ENCODE data around the gene GLIS1.

GLIS1 gene

DNA sequence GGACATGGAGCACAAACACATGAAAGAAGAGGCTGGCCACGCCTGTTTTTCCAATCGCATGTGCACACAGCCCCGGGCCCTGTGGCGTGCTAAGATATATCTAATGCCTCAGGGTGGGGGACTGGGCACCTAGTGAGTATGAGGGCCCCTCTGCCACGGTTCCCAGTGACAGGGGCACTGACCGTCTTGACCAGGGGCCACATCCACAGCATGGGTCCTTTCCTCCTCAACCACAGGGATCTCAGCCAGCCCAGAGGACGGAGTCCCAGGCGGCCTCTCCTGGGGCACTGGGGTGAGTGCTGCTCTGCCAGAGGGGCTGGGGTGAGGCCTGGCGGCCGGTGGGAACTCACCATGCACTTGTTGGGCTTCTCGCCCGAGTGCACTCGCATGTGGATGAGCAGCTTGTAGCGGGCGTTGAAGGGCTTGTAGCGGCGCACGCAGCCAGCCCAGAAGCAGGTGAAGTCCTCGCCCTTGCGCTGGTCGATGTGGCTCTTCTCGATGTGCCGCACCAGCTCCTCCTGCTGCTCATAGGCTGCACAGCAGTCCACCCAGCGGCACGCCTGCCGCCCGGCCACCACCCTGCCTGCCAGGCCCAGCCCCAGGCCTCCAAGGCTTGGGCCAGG lies 145.1 kb downstream of the GLIS1 start:
- no peak for DNase-seq (ENCODE audit: low read depth in 2 of 2)

- no peak for DNase-seq (ENCODE audit: low read depth in 2 of 2)
Observed at GRCh38 chr1:53592985-53593757, 145.8 kb downstream of the GLIS1 start.

GRCh38 chr1:53592521-53592982 lies 146.4 kb downstream of the GLIS1 start:
- no peak for DNase-seq (ENCODE audit: low read depth in 2 of 2)

- no peak for DNase-seq (ENCODE audit: low read depth in 2 of 2)
Observed at GRCh38 chr1:53591924-53592323, 147.0 kb downstream of the GLIS1 start.

DNA sequence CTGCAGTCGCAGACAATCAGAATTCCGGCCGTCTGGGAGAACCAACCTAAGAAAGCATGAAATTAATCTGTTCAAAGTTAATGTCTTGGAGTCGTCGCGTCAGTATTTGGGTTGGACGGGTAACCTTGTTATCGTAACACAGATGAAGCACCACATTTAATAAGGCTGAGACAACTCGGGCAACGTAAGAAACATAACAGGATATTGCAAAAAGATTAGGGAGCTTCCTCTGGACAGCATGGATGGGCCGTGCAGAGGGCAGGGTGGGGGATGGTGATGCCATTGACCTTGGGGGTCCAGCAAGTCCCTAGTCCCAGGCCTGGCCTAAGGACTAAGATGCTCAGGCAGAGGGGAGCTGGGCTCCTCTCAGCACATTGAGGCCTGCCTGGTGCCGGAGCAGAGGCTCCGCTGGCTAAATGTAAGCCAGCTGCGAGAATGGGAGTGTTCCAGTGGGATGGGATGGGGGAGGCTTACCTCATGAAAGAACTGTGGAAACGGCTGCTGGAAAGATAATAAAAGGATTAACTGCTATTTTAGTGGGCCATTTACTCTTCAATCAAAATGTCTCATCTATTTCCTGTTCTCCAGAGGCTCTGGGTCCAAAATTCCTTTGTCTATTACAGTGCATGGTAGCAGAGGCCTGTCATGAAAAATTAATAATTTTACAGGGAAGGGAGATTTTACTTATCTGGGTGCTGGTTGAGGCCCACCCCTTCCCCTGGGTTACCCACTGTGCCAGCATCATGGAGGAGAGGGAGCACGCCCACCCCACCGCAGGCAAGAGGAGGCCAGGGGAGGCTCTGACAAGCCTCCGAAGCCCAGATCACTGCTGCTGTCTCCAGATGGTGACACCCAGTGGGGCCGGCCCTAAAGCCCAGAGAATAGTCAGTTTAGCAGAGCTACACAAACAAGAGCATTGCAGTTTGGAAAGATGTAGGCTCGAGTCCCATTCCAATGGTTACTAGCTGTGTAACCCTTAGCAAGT lies 148.1 kb downstream of the GLIS1 start:
- peak; percentile 69 to 70 for DNase-seq (ENCODE audit: low read depth in 2 of 2)

DNA sequence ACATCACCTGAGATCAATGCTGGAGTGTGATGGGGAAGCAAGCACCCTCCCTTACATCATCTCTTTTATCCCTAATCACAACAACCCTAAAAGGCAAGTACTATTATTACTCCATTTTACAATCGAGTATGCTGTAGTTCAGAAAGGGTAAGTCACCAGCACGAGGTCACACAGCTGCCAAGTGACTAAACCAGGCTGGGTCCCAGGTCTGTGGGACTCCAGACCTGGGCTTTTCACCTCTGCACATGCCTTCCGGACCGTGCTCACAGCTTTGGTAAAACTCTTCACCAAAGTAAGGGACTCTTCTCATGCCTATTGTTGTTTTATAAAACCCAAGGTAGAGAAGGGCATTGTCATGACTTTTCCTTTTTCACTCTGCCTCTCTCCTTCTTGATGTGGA lies 148.9 kb downstream of the GLIS1 start:
- DNase-seq (ENCODE audit: low read depth in 2 of 2), result no peak

DNA sequence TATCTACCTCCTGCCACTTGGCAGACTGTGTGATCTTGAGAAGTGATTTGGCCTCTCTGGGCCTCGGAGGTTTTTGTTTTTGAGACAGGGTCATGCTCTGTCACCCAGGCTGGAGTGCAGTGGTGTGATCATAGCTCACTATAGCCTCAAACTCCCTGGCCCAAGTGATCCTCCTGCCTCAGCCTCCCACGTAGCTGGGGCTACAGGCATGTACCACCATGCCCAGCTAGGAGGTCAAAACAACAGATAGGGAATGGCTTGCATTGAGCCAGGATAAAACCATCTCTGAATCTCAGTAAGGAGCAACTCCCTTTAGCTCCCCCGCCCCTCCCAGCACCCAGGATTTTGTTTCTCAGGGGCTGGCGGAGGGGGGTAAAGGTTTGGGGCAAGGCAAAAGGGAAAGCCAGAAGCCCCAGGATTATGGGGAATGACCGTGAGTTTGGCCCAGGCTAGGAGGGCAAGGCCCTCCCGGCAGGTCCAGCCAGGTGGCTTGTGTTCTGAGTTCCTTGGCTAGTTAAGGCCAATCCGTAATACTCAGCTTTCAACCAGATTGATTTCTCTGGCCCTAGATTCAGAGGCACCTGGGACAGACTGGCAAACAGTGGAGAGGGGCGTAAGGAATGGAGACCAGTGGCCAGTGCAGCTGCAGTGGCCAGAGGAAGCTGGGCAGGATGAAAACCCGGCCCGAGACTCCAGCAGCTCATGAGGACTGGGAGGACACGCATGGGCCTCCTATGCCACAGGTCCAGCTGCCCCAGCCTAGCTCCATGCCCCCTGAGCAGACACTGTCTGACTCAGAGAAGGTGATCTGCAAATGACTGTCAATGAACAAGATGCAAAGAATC lies 149.7 kb downstream of the GLIS1 start:
- no peak for DNase-seq (ENCODE audit: low read depth in 2 of 2)

- DNase-seq (ENCODE audit: low read depth in 2 of 2), result no peak
Observed at GRCh38 chr1:53588053-53588779, 150.7 kb downstream of the GLIS1 start.

DNA sequence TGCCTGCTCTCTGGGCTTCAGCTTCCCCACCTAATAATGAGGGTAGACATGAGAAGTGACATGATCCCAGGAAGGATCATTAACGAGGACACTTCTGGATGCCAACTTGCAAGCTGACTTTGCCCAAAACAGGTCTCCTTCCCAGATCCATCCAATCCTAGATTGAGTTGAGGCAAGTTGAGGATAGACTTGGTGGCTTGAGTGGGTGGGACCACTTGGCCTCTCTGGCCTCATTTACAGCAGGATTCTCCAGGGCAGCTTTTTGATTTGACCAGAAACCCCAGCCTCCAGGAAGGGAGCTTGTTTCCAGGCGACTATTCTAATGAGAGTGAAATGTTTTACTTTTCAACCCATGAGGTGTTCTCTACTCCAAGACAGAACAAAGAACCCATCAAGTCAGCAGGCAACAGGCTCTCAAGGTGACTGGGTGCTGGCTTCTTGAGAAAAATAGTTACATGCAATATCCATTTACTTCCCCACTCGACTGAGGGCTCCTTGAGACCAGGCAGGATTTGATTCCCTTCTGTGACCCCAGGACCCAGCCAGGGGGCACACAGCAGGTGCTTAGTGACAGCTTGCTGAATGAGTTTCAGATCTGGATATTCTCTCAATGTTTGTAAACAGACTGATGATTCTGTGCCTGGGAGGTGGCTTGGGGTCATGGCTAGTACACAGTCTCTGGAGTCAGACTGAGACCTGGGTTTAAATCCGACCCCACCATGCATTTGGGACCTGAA lies 151.5 kb downstream of the GLIS1 start:
- DNase-seq (ENCODE audit: low read depth in 2 of 2), result no peak

DNA sequence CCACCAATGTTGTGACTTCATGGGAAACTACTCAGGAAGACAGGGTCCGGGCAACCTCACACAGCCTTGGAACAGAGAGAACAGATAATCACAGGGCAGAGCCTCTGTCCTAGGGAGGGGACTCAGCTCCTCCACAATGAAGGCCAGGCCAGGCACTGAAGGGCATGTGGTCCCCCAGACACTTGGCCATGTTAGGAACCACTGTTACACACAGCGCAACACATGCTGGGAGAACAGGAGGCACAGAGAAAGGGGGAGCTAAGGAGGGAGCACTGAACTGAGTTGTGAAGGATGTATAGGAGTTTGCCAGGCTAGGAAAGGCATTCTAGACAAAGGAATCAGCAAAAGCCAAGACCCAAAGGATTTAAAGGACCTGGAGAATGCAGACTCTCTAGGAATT lies 152.2 kb downstream of the GLIS1 start:
- DNase-seq (ENCODE audit: low read depth in 2 of 2), result no peak

GRCh38 chr1:53585565-53585964 lies 153.4 kb downstream of the GLIS1 start:
- DNase-seq (ENCODE audit: low read depth in 2 of 2), result no peak

GRCh38 chr1:53585129-53585528 lies 153.8 kb downstream of the GLIS1 start:
- no peak for DNase-seq (ENCODE audit: low read depth in 2 of 2)

GRCh38 chr1:53584777-53585107 lies 154.2 kb downstream of the GLIS1 start:
- DNase-seq (ENCODE audit: low read depth in 2 of 2), result no peak

- no peak for DNase-seq (ENCODE audit: low read depth in 2 of 2)
Observed at GRCh38 chr1:53583868-53584776, 154.8 kb downstream of the GLIS1 start.

DNA sequence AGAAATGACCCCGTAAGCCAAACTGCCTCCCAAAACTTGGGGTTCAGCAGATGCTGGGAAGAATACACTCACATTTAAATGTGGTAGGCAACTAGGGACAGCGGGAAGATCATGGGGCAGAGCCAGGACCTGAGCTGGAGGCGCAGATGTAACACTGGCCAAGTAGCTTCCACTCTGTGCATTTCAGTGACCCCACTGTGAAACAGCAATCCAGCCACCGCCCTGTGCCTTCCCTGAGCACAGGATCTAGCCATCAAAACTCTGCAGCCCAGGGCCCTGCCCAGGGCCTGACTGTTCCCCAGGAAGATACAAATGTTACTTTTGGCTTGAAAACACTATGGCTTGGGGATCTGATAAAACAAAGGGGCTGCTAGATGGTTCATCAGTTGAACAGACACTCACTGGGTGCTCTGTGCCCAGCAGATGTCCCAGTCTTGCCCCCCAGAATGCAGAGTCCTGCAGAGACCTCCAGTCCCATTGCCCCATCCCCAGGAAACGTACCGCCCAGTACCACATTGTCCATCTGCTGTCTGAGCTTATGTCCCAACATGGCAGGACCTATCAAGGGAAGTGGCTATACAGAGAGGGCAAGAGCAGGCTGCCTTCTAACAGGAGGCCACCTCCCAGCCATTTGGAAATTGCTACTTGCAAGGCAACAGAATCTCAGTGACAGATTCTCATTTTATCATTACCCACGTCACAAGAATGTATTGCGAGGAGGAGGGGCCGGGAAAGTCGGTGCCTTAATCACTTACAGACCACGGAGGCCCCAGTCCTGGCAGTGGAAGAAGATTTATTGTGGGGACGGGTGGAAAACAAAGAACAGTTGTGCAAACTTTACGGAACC lies 155.7 kb downstream of the GLIS1 start:
- peak; percentile 89 to 90 for DNase-seq (ENCODE audit: low read depth in 2 of 2)

DNA sequence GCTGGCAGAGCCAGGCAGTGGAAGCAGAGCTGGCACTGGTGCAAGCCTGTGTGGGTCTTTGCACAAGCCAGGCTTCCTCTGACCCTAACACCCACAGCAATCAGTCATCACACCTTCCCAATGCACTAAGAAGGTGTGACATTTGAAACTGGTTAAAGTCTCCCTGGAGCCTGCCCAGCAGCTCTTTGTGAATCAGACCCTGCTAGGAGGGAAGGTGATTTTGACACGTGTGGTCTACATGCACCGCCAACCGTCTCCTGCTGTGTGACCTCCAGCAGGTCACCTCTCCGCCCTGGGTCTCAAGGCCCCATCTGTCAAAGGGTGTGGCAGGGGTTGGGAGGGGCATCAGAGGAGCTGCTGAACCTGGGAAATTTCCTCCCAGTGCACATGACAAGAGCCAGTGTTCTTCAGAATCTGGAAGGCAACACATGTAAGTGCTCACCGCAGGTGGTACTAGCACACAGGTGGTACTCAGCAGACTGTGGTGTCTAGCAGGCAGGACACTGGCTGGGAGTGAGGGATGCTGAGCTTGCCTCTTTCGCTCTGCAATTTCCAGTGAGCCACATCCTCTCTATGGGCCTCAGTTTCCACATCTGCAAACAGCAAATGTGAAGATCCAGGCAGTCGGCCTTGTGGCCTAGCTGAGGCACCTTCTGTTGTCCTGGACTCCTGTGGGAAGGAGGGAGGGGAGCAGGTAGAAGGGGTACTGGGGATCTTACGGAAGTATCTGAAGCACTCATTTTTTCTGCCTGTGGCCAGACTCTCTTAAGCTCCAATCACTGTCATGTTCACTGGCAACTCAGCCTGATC lies 156.5 kb downstream of the GLIS1 start:
- no peak for DNase-seq (ENCODE audit: low read depth in 2 of 2)

DNA sequence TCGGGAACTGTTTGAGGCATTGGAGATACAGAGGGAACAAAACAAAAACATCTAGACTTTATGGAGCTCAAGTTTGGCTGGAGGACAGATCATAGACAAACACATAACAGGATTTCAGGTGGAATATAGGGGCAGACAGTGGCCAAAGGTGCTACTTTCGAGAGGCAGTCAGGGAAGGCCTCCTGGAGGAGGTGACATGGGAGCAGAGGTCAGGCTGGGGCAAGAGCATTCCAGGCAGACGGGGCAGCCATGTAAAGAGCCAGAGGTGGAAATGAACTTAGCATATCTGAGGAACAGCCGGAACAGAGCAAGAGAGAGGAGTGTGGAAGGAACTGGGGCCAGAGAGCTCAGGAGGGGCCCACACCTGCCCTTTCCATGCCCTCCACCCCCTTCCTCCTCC lies 157.5 kb downstream of the GLIS1 start:
- DNase-seq (ENCODE audit: low read depth in 2 of 2), result no peak

Measured in fibroblast of skin of left quadriceps (primary cell).